Jurkat, Clone E6-1 (cell line): ENCODE measurements around the gene PPARD.
"Not testable (repeated sequence)": the region's sequence is repeated elsewhere in the genome, so short reads cannot be mapped to it uniquely, and the experiment has no call there.

Source experiments
- DNase-seq: peaks from one replicate; pipeline ENCODE4 v3.0.0-alpha.2; 2011; ENCODE audit warnings: low read depth, low spot score
- H3K4me3 ChIP-seq: 2 replicates; pipeline ENCODE4 v1.5.1; 2011; ENCODE audit warnings: mild to moderate bottlenecking, low read length, control low read depth, moderate library complexity

PPARD gene

GRCh38 chr6:35425284-35425683 is 82.9 kb downstream of the PPARD start:
- DNase-seq = no peak
- no peak overlapping the region for H3K4me3 ChIP-seq

GRCh38 chr6:35426074-35426473 is 83.7 kb downstream of the PPARD start:
- DNase-seq = no peak
- H3K4me3 ChIP-seq = no peak overlapping the region

- no peak for DNase-seq
- H3K4me3 ChIP-seq = no peak overlapping the region
These were observed 85.1 kb downstream of the PPARD start for GRCh38 chr6:35427435-35427834.

- no peak overlapping the region for H3K4me3 ChIP-seq
- no peak for DNase-seq
These were observed 85.5 kb downstream of the PPARD start for GRCh38 chr6:35427851-35428321.

- no peak overlapping the region for H3K4me3 ChIP-seq
- no peak for DNase-seq
These were observed 86.2 kb downstream of the PPARD start for GRCh38 chr6:35428421-35429149.

GRCh38 chr6:35429463-35429862 is 87.1 kb downstream of the PPARD start:
- no peak for DNase-seq
- H3K4me3 ChIP-seq = no peak overlapping the region

GRCh38 chr6:35432291-35432690 is 89.9 kb downstream of the PPARD start:
- no peak overlapping the region for H3K4me3 ChIP-seq
- no peak for DNase-seq

- not testable (repeated sequence) for H3K4me3 ChIP-seq, DNase-seq
These were observed 90.3 kb downstream of the PPARD start for GRCh38 chr6:35432702-35433101.

- no peak overlapping the region for H3K4me3 ChIP-seq
- no peak for DNase-seq
These were observed 92.9 kb downstream of the PPARD start for GRCh38 chr6:35435074-35435837.

GRCh38 chr6:35436071-35436857 is 93.9 kb downstream of the PPARD start:
- DNase-seq = no peak
- H3K4me3 ChIP-seq = no peak overlapping the region

GRCh38 chr6:35438378-35439065 is 96.2 kb downstream of the PPARD start:
- DNase-seq, H3K4me3 ChIP-seq: not testable (repeated sequence)

- DNase-seq = no peak
- H3K4me3 ChIP-seq = no peak overlapping the region
These were observed 97.0 kb downstream of the PPARD start for GRCh38 chr6:35439308-35439707.

- no peak for DNase-seq
- H3K4me3 ChIP-seq = no peak overlapping the region
These were observed 98.8 kb downstream of the PPARD start for GRCh38 chr6:35441205-35441604.

- H3K4me3 ChIP-seq = no peak overlapping the region
- DNase-seq = no peak
These were observed 99.3 kb downstream of the PPARD start for GRCh38 chr6:35441642-35442041.

- no peak overlapping the region for H3K4me3 ChIP-seq
- no peak for DNase-seq
These were observed 100.3 kb downstream of the PPARD start for GRCh38 chr6:35442693-35443092.

- no peak overlapping the region for H3K4me3 ChIP-seq
- DNase-seq = no peak
These were observed 101.1 kb downstream of the PPARD start for GRCh38 chr6:35443341-35444030.

GRCh38 chr6:35445691-35446090 is 103.3 kb downstream of the PPARD start:
- peak; percentile 35 for DNase-seq

GRCh38 chr6:35448191-35448590 is 105.8 kb downstream of the PPARD start:
- no peak for DNase-seq
- no peak overlapping the region for H3K4me3 ChIP-seq

More at GRCh38 chr6:35445691-35446090, 103.3 kb downstream of the PPARD start:
- no peak overlapping the region for H3K4me3 ChIP-seq
